HL-60/S4 treated with phorbol 12-myristate 13-acetate at 8.2 ng/mL for 4 days and 3 days (cell line): Measurements from ENCODE around the gene CNOT11.
"Not testable (repeated sequence)": the region's sequence is repeated elsewhere in the genome, so short reads cannot be mapped to it uniquely, and the experiment has no call there.

Experiments used
- in situ Hi-C: fragments of 300-500 bp; cut with MboI; formaldehyde crosslinking; loops from 2 replicates; pipeline ENCODE4 v1.15.0; 2022; ENCODE audit warnings: low sequenced_read_pairs

CNOT11 gene

GRCh38 chr2:101252408-101253012 is at the start of gene CNOT11:
Gene CNOT11 (plus strand): TSS chr2:101252886. CDS start chr2:101252965, 79 bp downstream.
- in situ Hi-C loops: no loop called here

GRCh38 chr2:101204400-101205115 is 48.1 kb upstream of the CNOT11 start:
- in situ Hi-C loops: no loop called here

GRCh38 chr2:101205521-101206479 is 46.9 kb upstream of the CNOT11 start:
- in situ Hi-C loops: no loop called here

GRCh38 chr2:101208830-101209229 is 43.9 kb upstream of the CNOT11 start:
- in situ Hi-C loops: no loop called here

GRCh38 chr2:101219246-101219645 is 33.4 kb upstream of the CNOT11 start:
- in situ Hi-C loops: no loop called here

GRCh38 chr2:101220091-101220490 is 32.6 kb upstream of the CNOT11 start:
- in situ Hi-C loops: not testable (repeated sequence)

- in situ Hi-C loops: no loop called here
These were observed 28.9 kb upstream of the CNOT11 start for GRCh38 chr2:101223814-101224231.

- in situ Hi-C loops: no loop called here
These were observed 22.1 kb upstream of the CNOT11 start for GRCh38 chr2:101230541-101231001.

GRCh38 chr2:101231240-101231639 is 21.4 kb upstream of the CNOT11 start:
- in situ Hi-C loops: no loop called here

- in situ Hi-C loops: no loop called here
These were observed 20.6 kb upstream of the CNOT11 start for GRCh38 chr2:101231937-101232730.

- in situ Hi-C loops: no loop called here
These were observed 19.9 kb upstream of the CNOT11 start for GRCh38 chr2:101232770-101233169.

- in situ Hi-C loops: no loop called here
These were observed 18.3 kb upstream of the CNOT11 start for GRCh38 chr2:101234169-101234938.

GRCh38 chr2:101235956-101236355 is 16.7 kb upstream of the CNOT11 start:
- in situ Hi-C loops: not testable (repeated sequence)

- in situ Hi-C loops: not testable (repeated sequence)
These were observed 14.7 kb upstream of the CNOT11 start for GRCh38 chr2:101237944-101238343.

GRCh38 chr2:101238930-101239759 is 13.5 kb upstream of the CNOT11 start:
- in situ Hi-C loops: no loop called here

- in situ Hi-C loops: not testable (repeated sequence)
These were observed 12.9 kb upstream of the CNOT11 start for GRCh38 chr2:101239760-101240118.

GRCh38 chr2:101240694-101241093 is 12.0 kb upstream of the CNOT11 start:
- in situ Hi-C loops: not testable (repeated sequence)

- in situ Hi-C loops: no loop called here
These were observed 11.5 kb upstream of the CNOT11 start for GRCh38 chr2:101241158-101241557.

- in situ Hi-C loops: not testable (repeated sequence)
These were observed 8.3 kb upstream of the CNOT11 start for GRCh38 chr2:101244373-101244772.
